ENCODE data around the gene PRKG1.
"Not testable (repeated sequence)": the region's sequence is repeated elsewhere in the genome, so short reads cannot be mapped to it uniquely, and the experiment has no call there.

PRKG1 gene

GRCh38 chr10:51270936-51271530, 196.7 kb downstream of the PRKG1 start:
- DNase-seq (ENCODE audit: insufficient read length, low spot score), result no peak
- no peak for TF ChIP-seq PAX5 (IDR thresholded peaks at IDR 0.05; ENCODE audit: insufficient read depth, low read length, severe bottlenecking)
- no peak for FAIRE-seq

- not testable (repeated sequence) for FAIRE-seq; DNase-seq (ENCODE audit: insufficient read length, low spot score)
These were observed 197.8 kb downstream of the PRKG1 start for GRCh38 chr10:51272099-51272498.

DNA sequence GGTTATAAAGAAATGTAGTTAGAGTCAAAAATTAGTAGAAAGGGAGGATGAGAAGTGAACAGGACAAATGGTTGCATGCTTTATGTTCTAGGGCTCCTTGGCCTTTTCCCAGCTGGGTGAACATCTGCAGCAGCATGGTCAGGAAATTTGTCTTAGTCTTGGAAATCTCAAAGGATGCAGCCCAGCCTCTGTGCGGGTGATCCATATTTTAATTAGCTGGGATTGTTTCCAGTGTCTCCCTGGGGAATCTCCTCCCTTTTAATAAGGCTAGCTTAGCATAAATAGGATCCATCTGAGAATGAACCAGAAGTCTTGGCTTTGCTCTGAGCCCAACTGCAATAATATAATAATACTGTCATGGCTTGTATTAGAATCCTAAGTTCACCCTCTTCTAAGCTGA, 198.3 kb downstream of the PRKG1 start:
- FAIRE-seq (no peak), DNase-seq (ENCODE audit: insufficient read length, low spot score) (no peak)
- TF ChIP-seq POU2F2 (IDR thresholded peaks at IDR 0.05; ENCODE audit: low read depth, low read length) (no peak), POLR2AphosphoS5 (IDR thresholded peaks at IDR 0.05; ENCODE audit: low read depth, low read length) (no peak), POLR2A (IDR thresholded peaks at IDR 0.05; ENCODE audit: low read depth, low read length) (no peak), PAX5 (IDR thresholded peaks at IDR 0.05; ENCODE audit: insufficient read depth, low read length, severe bottlenecking) (no peak), TAF1 (IDR thresholded peaks at IDR 0.05; ENCODE audit: low read depth, low read length) (no peak), SPI1 (IDR thresholded peaks at IDR 0.05; ENCODE audit: low read depth, low read length) (no peak)

DNA sequence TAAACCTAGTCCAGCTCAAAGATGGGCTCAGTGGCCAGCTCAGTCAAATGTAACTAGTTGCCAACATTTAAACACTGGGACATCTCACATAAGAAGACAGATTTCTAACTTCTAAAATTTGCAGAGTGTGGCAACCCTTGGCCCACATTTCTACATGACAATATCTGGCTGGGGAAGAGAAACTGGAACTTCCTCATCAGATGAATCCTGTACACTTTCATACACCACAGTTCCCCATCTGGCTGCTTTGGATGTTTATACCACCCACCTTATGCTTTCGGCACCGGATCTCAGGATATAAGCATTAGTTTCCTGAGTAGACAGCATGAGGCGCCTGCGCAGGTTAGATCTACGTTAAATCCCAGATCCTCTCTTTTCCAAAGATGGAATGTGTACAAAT, 199.3 kb downstream of the PRKG1 start:
- TF ChIP-seq SPI1 (IDR thresholded peaks at IDR 0.05; ENCODE audit: low read depth, low read length) (no peak), POLR2AphosphoS5 (IDR thresholded peaks at IDR 0.05; ENCODE audit: low read depth, low read length) (no peak), PAX5 (IDR thresholded peaks at IDR 0.05; ENCODE audit: insufficient read depth, low read length, severe bottlenecking) (no peak), TAF1 (IDR thresholded peaks at IDR 0.05; ENCODE audit: low read depth, low read length) (no peak), POLR2A (IDR thresholded peaks at IDR 0.05; ENCODE audit: low read depth, low read length) (no peak), POU2F2 (IDR thresholded peaks at IDR 0.05; ENCODE audit: low read depth, low read length) (no peak)
- FAIRE-seq (no peak), DNase-seq (ENCODE audit: insufficient read length, low spot score) (no peak)

GRCh38 chr10:51276097-51276496, 201.8 kb downstream of the PRKG1 start:
- DNase-seq (ENCODE audit: insufficient read length, low spot score); FAIRE-seq: not testable (repeated sequence)

GRCh38 chr10:51281387-51281786, 207.1 kb downstream of the PRKG1 start:
- not testable (repeated sequence) for DNase-seq (ENCODE audit: insufficient read length, low spot score); FAIRE-seq

DNA sequence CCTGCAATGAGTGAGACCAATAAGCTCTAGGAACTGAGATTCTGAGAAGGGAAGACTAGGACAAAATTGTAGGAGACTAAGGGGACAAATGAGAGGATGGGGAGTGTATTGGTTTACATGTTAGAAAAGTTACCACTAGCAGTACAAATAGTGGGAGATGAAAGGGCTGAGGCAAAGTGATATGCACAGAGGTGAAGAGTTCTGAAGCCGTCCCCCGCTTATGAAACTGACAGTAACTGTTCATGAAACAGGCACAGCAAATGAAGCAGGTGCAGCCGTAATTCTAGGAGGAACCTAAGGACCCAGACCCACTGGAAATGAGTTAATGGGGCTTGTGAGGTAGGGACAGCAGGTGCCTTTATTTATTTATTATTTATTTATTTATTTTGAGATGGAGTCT, 211.3 kb downstream of the PRKG1 start:
- no peak for DNase-seq (ENCODE audit: insufficient read length, low spot score)
- no peak for TF ChIP-seq PAX5 (IDR thresholded peaks at IDR 0.05; ENCODE audit: insufficient read depth, low read length, severe bottlenecking)
- no peak for FAIRE-seq

DNA sequence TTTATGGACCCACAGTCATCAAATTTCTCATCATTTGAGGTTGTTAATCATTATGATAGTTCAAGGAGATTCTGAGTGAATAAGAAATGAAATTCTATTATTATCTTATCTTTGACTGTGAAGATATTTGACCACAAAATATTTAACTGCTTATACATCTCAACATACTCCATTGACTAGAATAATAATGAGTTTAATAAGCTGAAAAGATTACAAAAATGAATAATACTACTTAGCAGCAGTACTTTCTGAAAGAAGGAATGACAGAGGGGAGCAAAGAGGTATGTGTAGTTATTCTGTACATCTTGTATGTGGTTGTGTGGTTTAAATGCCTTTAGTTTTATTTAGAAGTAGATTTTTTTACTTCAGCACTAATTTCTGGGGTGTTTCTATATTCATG, 214.2 kb downstream of the PRKG1 start:
- DNase-seq (ENCODE audit: insufficient read length, low spot score), result no peak
- TF ChIP-seq POU2F2 (IDR thresholded peaks at IDR 0.05; ENCODE audit: low read depth, low read length), result no peak
- TF ChIP-seq PAX5 (IDR thresholded peaks at IDR 0.05; ENCODE audit: insufficient read depth, low read length, severe bottlenecking), result no peak
- TF ChIP-seq TAF1 (IDR thresholded peaks at IDR 0.05; ENCODE audit: low read depth, low read length), result no peak
- no peak for TF ChIP-seq POLR2A (IDR thresholded peaks at IDR 0.05; ENCODE audit: low read depth, low read length)
- no peak for TF ChIP-seq POLR2AphosphoS5 (IDR thresholded peaks at IDR 0.05; ENCODE audit: low read depth, low read length)
- TF ChIP-seq SPI1 (IDR thresholded peaks at IDR 0.05; ENCODE audit: low read depth, low read length), result no peak
- no peak for FAIRE-seq

DNA sequence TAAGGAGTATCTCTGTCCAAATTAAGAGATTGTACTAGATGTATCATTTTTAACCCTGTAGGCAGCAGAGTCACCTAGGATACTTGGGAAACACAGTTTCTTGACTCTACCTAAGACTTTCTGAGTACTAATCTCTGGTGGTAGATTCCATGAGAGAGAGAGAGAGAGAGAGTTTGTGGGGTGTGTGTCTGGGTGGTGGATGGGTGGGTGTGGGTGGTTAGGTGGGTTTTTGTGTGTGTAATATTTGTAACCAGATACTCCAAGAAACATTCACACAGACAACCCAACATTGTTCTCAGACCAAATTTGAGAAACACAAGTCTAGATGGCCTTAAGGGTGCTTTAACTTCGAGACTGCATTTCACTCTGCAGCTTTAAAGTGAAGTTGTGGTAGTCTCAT, 215.2 kb downstream of the PRKG1 start:
- no peak for FAIRE-seq
- no peak for DNase-seq (ENCODE audit: insufficient read length, low spot score)
- TF ChIP-seq POLR2AphosphoS5 (IDR thresholded peaks at IDR 0.05; ENCODE audit: low read depth, low read length), result no peak
- TF ChIP-seq POLR2A (IDR thresholded peaks at IDR 0.05; ENCODE audit: low read depth, low read length), result no peak
- TF ChIP-seq PAX5 (IDR thresholded peaks at IDR 0.05; ENCODE audit: insufficient read depth, low read length, severe bottlenecking), result no peak
- no peak for TF ChIP-seq TAF1 (IDR thresholded peaks at IDR 0.05; ENCODE audit: low read depth, low read length)
- no peak for TF ChIP-seq SPI1 (IDR thresholded peaks at IDR 0.05; ENCODE audit: low read depth, low read length)
- no peak for TF ChIP-seq POU2F2 (IDR thresholded peaks at IDR 0.05; ENCODE audit: low read depth, low read length)

DNA sequence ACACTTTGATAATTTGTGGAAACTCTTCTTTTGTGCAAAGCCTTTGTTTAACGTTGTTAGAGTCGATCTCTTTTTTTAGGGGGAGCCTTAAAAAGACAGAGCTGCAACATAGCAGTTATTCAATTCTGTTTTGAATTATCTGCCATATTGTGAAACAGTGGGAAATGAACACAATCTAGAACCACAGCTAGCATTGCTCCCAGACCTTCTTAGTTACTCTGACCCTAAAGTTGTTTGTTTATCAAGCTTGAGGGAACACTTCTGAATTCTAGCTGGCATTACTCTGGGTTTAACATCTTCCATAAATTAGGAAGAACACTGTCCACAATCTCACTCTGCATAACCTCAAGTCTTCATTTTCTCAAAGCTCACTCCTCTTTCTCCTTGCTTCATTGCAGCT, 217.7 kb downstream of the PRKG1 start:
- FAIRE-seq, result no peak
- TF ChIP-seq POLR2AphosphoS5 (IDR thresholded peaks at IDR 0.05; ENCODE audit: low read depth, low read length) (no peak), PAX5 (IDR thresholded peaks at IDR 0.05; ENCODE audit: insufficient read depth, low read length, severe bottlenecking) (no peak), POU2F2 (IDR thresholded peaks at IDR 0.05; ENCODE audit: low read depth, low read length) (no peak), TAF1 (IDR thresholded peaks at IDR 0.05; ENCODE audit: low read depth, low read length) (no peak), SPI1 (IDR thresholded peaks at IDR 0.05; ENCODE audit: low read depth, low read length) (no peak), POLR2A (IDR thresholded peaks at IDR 0.05; ENCODE audit: low read depth, low read length) (no peak)
- DNase-seq (ENCODE audit: insufficient read length, low spot score), result no peak

GRCh38 chr10:51297438-51297837, 223.2 kb downstream of the PRKG1 start:
- no peak for DNase-seq (ENCODE audit: insufficient read length, low spot score)
- no peak for FAIRE-seq
- TF ChIP-seq POU2F2 (IDR thresholded peaks at IDR 0.05; ENCODE audit: low read depth, low read length) (no peak), SPI1 (IDR thresholded peaks at IDR 0.05; ENCODE audit: low read depth, low read length) (no peak), PAX5 (IDR thresholded peaks at IDR 0.05; ENCODE audit: insufficient read depth, low read length, severe bottlenecking) (no peak), POLR2AphosphoS5 (IDR thresholded peaks at IDR 0.05; ENCODE audit: low read depth, low read length) (no peak), POLR2A (IDR thresholded peaks at IDR 0.05; ENCODE audit: low read depth, low read length) (no peak), TAF1 (IDR thresholded peaks at IDR 0.05; ENCODE audit: low read depth, low read length) (no peak)

Measured in GM12891 (cell line).